ENCODE results near the gene MANF. TPM values are rescaled to one million over a fixed set of nuclear protein-coding genes. Genes with fewer than 3 reads are reported as not detected.

Gene MANF
- polyA plus RNA-seq, 1 donor from 2014 or later, result 33.6 TPM

DNA sequence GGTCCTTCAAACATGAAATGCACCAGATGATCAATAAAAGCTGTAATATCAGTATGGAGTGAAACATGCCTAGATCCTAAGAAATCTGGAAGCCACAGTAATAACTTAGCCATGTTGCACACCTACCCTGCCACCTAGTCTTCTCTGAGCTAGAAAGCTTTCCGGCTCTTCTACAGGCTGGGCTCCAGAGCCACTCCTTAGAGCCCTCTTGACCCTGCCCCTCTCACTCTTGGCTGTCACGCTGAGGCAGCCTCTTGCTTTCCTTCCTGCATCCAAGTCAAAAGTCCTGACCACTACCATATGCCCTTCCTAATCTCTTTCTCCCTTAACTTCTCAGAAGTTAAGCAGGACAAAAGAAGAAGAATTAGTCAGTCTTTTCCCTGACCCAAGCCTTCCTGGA lies 23.7 kb downstream of the MANF start:
- no peak overlapping the region for H3K4me3 Mint-ChIP-seq
- peaks cover 3% of the 10 kb centered on the region for H3K36me3 Mint-ChIP-seq
- H3K27me3 Mint-ChIP-seq, result no peaks in the 10 kb centered on the region
- H3K27ac Mint-ChIP-seq, result peak overlapping the region in 1 of 3 donors; percentile 44
- H3K9me3 Mint-ChIP-seq, result no peaks in the 10 kb centered on the region
- H3K4me1 Mint-ChIP-seq, result peaks cover 0 to 4% (median 0%) of the 10 kb centered on the region in 3 donors

DNA sequence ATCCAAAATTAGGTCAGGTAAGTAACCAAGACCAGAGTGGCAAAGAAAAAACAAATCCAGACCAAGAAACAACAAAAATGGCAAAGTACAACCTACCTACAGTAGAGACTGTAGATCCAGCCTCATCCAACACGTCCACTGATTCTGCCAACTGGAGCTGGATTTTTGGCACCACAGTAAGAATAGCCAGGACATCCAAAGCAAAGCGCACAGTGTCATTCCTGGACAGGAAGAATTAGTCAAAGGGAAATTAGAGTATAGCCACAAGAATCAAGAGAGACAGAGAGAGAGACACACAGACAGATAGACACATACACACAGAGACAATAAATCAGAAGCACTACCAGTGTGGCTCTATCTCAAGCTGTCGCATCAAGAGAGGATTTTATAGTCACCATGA lies 37.1 kb downstream of the MANF start:
- H3K9me3 Mint-ChIP-seq, result no peaks in the 10 kb centered on the region
- no peak overlapping the region for H3K27ac Mint-ChIP-seq
- H3K4me1 Mint-ChIP-seq, result peaks cover 0 to 2% (median 0%) of the 10 kb centered on the region in 3 donors
- H3K4me3 Mint-ChIP-seq, result peak overlapping the region in 1 of 4 donors; percentile 20
- peaks cover 4% of the 10 kb centered on the region for H3K36me3 Mint-ChIP-seq
- no peaks in the 10 kb centered on the region for H3K27me3 Mint-ChIP-seq

DNA sequence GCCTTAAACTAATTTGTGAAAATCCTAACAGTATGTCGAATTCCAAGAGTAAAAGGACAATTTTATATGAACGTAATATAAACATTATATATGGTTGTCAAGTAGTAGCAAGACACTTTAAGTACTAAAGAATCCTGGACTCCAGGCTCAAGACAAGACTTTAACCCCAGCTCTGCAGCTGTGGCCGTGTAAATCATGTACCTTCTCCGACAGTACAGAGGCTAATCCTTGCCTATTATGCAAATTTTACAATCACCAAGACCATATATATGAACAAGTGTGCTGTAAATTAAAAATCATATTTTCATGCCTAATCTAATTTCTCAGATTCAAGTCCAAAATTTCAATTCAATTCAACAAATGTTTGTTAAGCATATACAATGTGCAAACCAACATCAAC lies 41.8 kb downstream of the MANF start:
- no peak overlapping the region for H3K27ac Mint-ChIP-seq

DNA sequence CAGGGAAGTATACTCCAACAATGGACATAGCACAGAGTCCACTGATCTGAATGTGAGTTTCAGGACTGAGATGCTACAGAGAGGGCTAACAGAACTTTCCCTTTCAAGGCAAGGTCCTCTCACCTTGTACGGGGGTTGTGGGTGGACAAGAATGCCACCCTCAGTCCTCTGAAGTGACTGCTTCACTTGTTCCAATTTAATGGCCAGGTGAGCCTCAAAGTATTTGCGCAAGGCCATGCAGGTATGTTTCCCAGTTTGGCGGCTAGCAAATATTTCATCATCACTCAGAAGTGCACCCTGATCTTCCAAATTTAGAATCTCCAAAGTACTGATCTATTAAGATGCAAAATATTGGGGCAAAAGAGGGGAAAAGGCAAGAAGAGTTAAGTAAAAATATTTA lies 44.0 kb downstream of the MANF start:
- H3K27me3 Mint-ChIP-seq, result no peaks in the 10 kb centered on the region
- H3K4me3 Mint-ChIP-seq, result no peak overlapping the region
- H3K9me3 Mint-ChIP-seq, result no peaks in the 10 kb centered on the region
- peaks cover 8% of the 10 kb centered on the region for H3K36me3 Mint-ChIP-seq
- H3K27ac Mint-ChIP-seq, result no peak overlapping the region
- no peaks in the 10 kb centered on the region for H3K4me1 Mint-ChIP-seq

More for the DNA sequence above, 41.8 kb downstream of the MANF start:
- Mint-ChIP-seq H3K4me3 (no peak overlapping the region), H3K9me3 (no peaks in the 10 kb centered on the region), H3K27me3 (no peaks in the 10 kb centered on the region), H3K4me1 (peaks cover 0 to 2% (median 0%) of the 10 kb centered on the region in 3 donors), H3K36me3 (peaks cover 8% of the 10 kb centered on the region)

DNA sequence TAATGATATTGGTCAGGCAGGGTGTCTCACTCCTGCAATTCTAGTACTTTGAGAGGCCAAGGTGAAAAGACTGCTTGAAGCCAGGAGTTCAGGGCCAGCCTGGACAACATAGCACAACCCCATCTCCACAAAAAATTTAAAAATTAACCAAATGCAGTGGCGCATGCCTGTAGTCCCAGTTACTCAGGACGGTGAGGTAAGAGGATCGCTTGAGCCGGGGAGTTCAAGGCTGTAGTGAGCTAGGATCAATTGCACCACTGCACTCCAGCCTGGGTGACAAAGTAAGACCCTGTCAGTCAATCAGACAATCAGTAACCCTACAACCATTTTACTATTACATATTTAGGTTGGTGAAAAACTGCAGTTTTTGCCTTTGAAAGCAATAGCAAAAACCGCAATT lies 49.0 kb downstream of the MANF start:
- no peak overlapping the region for H3K4me3 Mint-ChIP-seq
- no peak overlapping the region for H3K27ac Mint-ChIP-seq
- H3K36me3 Mint-ChIP-seq, result peaks cover 5% of the 10 kb centered on the region
- H3K27me3 Mint-ChIP-seq, result no peaks in the 10 kb centered on the region
- peaks cover 0 to 5% (median 0%) of the 10 kb centered on the region in 3 donors for H3K4me1 Mint-ChIP-seq
- H3K9me3 Mint-ChIP-seq, result no peaks in the 10 kb centered on the region

DNA sequence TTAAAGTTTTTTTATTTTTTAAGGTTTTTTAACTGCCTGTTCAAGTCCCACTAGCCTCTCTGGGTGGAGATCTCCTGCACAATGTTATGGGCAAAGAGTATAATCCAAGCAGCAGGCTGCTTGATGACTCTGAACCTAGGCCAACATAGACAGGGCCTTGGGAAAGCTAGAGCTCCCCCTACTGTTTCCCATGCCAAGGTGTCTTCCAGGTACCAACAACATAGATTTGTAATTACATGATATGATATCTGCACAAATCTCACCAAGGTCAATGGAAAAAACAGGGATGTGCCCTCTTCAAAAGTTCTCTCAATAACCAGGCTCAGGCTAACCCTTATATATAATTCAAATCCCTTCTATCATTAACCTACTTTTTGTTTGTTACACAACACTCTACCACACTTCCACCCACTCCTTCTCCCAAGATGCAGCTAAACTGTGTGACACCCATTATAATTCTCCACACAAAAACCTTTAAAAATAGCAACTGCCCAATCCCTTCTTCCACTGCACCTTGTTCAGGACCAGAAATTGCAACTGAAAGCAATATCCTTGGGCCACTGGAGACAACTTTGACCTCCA lies 49.7 kb downstream of the MANF start:
- Mint-ChIP-seq H3K9me3 (no peaks in the 10 kb centered on the region), H3K4me3 (no peak overlapping the region), H3K4me1 (peaks cover 0 to 5% (median 0%) of the 10 kb centered on the region in 3 donors), H3K27ac (no peak overlapping the region), H3K36me3 (peaks cover 5% of the 10 kb centered on the region), H3K27me3 (no peaks in the 10 kb centered on the region)

DNA sequence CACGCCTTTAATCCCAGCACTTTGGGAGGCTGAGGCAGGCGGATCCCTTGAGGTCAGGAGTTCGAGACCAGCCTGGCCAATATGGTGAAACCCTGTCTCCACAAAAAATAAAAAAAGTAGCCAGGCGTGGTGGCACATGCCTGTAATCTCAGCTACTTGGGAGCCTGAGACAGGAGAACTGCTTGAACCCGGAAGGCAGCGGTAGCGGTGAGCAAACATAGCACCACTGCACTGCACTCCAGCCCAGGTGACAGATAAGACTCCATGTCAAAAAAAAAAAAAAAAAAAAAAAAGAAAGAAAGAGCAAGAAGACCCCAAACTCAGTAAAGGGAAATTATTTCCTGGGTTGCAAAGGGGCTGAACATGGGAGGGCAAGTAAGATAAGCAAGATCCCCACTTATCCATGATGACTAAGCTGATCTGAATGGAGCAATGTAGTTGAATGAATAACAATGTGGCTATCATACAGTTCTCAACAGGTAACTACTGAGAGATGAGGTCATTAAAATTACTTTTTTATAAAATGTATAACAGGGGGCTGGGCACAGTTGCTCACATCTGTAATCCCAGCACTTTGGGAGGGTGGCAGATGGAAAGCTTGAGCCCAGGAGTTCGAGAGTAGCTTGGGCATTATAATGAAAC lies 52.0 kb downstream of the MANF start:
- H3K4me3 Mint-ChIP-seq, result no peak overlapping the region
- H3K9me3 Mint-ChIP-seq, result no peaks in the 10 kb centered on the region
- H3K27ac Mint-ChIP-seq, result no peak overlapping the region
- peaks cover 0 to 5% (median 0%) of the 10 kb centered on the region in 3 donors for H3K4me1 Mint-ChIP-seq
- H3K36me3 Mint-ChIP-seq, result peaks cover 2% of the 10 kb centered on the region
- H3K27me3 Mint-ChIP-seq, result no peaks in the 10 kb centered on the region

Other genes with a start within 250 kb of the MANF start
- 10.8 TPM for gene RBM15B, start 6.0 kb downstream of the MANF start, polyA plus RNA-seq
- 12.1 TPM for gene DCAF1, start 114.7 kb downstream of the MANF start, polyA plus RNA-seq
- 15.0 TPM for gene RAD54L2, start 153.4 kb downstream of the MANF start, polyA plus RNA-seq

Measured in IgD-negative memory B cell (primary cell).